Measurements from ENCODE around the gene PRSS36. TPM values are rescaled to one million over a fixed set of nuclear protein-coding genes. Genes with fewer than 3 reads are reported as not detected.
A peak's percentile ranks its signal among the peaks of the same experiment; 100 is the strongest.

PRSS36 gene
- total and polyA plus RNA-seq, 4 donors: 1.4 to 10.5 (median 6.6) TPM

DNA sequence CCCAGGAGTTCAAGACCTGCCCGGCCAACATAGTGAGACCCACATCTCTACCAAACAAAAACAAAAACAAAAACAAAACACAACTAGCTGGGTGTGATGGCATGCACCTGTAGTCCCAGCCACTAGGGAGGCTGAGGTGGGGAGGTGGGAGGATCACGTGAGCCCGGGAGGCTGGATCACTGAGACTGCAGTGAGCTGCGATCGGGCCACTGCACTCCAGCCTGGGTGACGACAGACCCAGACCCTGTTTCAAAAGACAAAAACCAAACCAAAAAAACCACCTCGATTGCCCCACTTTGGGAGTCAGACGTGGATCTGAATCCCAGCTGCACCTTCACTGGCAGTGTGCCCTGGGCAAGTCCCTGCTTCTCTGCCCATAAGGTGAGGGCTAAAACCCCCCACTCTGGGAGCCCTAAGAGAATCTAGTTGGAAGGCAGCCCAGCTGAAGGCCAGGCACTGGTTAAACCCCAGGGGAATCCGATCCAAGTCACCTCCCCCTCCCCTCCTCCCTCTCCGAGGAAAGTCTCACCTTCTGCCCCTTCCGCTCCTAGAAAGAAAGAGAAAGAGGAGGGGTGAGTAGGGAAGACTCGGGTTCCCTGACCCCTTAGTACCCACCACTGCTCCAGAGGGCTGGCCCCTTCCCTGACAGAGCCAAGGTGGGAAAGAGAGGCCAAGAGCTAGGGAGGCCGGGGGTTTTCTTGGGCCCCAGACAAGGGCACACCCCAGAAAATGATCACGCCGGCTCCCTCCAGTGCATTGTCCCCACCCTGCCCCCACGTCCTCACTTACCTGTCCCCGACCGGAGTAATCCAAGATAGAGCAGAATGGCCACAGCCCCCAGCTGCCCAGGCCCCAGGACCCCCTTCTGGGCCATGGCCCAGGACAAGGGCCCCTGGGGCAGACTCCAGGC lies 15.0 kb downstream of the PRSS36 start:
- peaks cover 27% of the 10 kb centered on the region for H3K4me1 ChIP-seq (ENCODE audit: control insufficient read depth, insufficient read depth, low read length)
- 11% methylated on average over 9 of the region's 18 CpGs for WGBS (ENCODE audit: insufficient coverage)
- no peak overlapping the region for H3K4me3 ChIP-seq (ENCODE audit: low read depth, low read length)
- H3K27me3 ChIP-seq (ENCODE audit: control insufficient read depth, insufficient read depth, low read length): peaks cover 9% of the 10 kb centered on the region
- no peaks in the 10 kb centered on the region for H3K9me3 ChIP-seq (ENCODE audit: control insufficient read depth, insufficient read depth, low read length)
- H3K36me3 ChIP-seq (ENCODE audit: control insufficient read depth, insufficient read depth, low read length): peaks cover 42% of the 10 kb centered on the region
- no peak overlapping the region for H3K27ac ChIP-seq (ENCODE audit: low read depth, low read length)
- peak in 1 of 6 donors; percentile 9 for DNase-seq (ENCODE audit: low read depth in 4 of 6, low spot score in 6 of 6)

- Histone ChIP-seq H3K4me3 (ENCODE audit: low read depth, low read length) (no peak overlapping the region), H3K9me3 (ENCODE audit: control insufficient read depth, insufficient read depth, low read length) (no peaks in the 10 kb centered on the region), H3K27ac (ENCODE audit: low read depth, low read length) (no peak overlapping the region), H3K4me1 (ENCODE audit: control insufficient read depth, insufficient read depth, low read length) (peaks cover 34% of the 10 kb centered on the region), H3K27me3 (ENCODE audit: control insufficient read depth, insufficient read depth, low read length) (peaks cover 9% of the 10 kb centered on the region), H3K36me3 (ENCODE audit: control insufficient read depth, insufficient read depth, low read length) (peaks cover 48% of the 10 kb centered on the region)
- 46% methylated on average over 2 of the region's 5 CpGs for WGBS (ENCODE audit: insufficient coverage)
- peak in 2 of 6 donors; percentile 35 to 40 for DNase-seq (ENCODE audit: low read depth in 4 of 6, low spot score in 6 of 6)
These were observed 15.7 kb downstream of the PRSS36 start for GRCh38 chr16:31134091-31134571.

DNA sequence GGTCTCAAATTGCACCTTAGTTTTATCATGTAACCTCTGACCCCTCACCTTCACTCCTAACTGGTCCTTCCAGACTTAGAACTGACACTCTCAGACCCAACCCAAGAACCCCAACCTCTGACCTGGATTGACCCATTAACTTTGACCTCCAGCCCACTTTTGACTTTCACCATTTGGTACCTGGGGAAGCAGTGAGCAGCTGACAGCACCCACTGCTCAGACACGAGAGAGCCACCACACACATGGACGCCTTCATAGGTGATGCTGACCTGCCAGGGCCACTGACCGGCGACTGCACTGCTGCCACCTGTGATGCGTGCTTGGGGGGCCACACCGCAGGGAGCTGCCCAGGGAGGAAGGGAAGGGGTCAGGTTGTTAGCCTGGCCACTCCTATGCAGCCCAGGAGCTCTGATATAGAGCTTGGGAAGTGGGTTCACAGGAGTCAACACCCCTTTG lies 16.8 kb downstream of the PRSS36 start:
- Histone ChIP-seq H3K4me1 (ENCODE audit: control insufficient read depth, insufficient read depth, low read length) (peaks cover 44% of the 10 kb centered on the region), H3K9me3 (ENCODE audit: control insufficient read depth, insufficient read depth, low read length) (no peaks in the 10 kb centered on the region), H3K4me3 (ENCODE audit: low read depth, low read length) (no peak overlapping the region), H3K36me3 (ENCODE audit: control insufficient read depth, insufficient read depth, low read length) (peaks cover 53% of the 10 kb centered on the region), H3K27me3 (ENCODE audit: control insufficient read depth, insufficient read depth, low read length) (peaks cover 9% of the 10 kb centered on the region), H3K27ac (ENCODE audit: low read depth, low read length) (no peak overlapping the region)
- 91% methylated on average over 3 of the region's 6 CpGs for WGBS (ENCODE audit: insufficient coverage)
- no peak for DNase-seq (ENCODE audit: low read depth in 4 of 6, low spot score in 6 of 6)

GRCh38 chr16:31132303-31132979 lies 17.4 kb downstream of the PRSS36 start:
- Histone ChIP-seq H3K4me3 (ENCODE audit: low read depth, low read length) (no peak overlapping the region), H3K9me3 (ENCODE audit: control insufficient read depth, insufficient read depth, low read length) (no peaks in the 10 kb centered on the region), H3K27ac (ENCODE audit: low read depth, low read length) (no peak overlapping the region), H3K4me1 (ENCODE audit: control insufficient read depth, insufficient read depth, low read length) (peaks cover 50% of the 10 kb centered on the region), H3K36me3 (ENCODE audit: control insufficient read depth, insufficient read depth, low read length) (peaks cover 59% of the 10 kb centered on the region), H3K27me3 (ENCODE audit: control insufficient read depth, insufficient read depth, low read length) (peaks cover 9% of the 10 kb centered on the region)
- WGBS (ENCODE audit: insufficient coverage): 98% methylated on average over 17 of the region's 20 CpGs
- no peak for DNase-seq (ENCODE audit: low read depth in 4 of 6, low spot score in 6 of 6)

DNA sequence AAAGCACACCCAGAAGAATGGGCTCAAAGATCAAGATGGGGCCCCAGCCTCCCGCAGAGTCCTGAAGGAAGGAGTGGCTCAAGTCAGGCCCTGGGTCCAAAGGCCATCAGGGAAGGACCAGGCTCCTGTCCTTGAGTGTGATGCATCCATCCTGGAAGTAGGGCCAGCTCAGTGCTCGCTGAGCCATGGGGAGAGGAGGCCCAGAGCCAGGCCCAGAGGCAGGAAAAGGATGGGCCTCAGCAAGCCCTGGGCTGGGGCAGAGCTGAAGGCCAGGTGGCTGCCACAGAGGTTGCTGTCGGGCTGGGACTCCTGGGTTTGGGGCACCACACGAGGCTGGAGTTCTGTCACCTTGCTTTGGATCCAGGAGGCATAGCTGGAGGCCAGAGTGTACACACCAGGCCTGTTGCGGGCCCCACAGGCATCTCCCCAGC lies 18.0 kb downstream of the PRSS36 start:
- peaks cover 52% of the 10 kb centered on the region for H3K4me1 ChIP-seq (ENCODE audit: control insufficient read depth, insufficient read depth, low read length)
- no peak overlapping the region for H3K4me3 ChIP-seq (ENCODE audit: low read depth, low read length)
- H3K36me3 ChIP-seq (ENCODE audit: control insufficient read depth, insufficient read depth, low read length): peaks cover 65% of the 10 kb centered on the region
- peaks cover 9% of the 10 kb centered on the region for H3K27me3 ChIP-seq (ENCODE audit: control insufficient read depth, insufficient read depth, low read length)
- H3K9me3 ChIP-seq (ENCODE audit: control insufficient read depth, insufficient read depth, low read length): no peaks in the 10 kb centered on the region
- 96% methylated on average over 5 of the region's 5 CpGs for WGBS (ENCODE audit: insufficient coverage)
- no peak overlapping the region for H3K27ac ChIP-seq (ENCODE audit: low read depth, low read length)
- DNase-seq (ENCODE audit: low read depth in 4 of 6, low spot score in 6 of 6): no peak

DNA sequence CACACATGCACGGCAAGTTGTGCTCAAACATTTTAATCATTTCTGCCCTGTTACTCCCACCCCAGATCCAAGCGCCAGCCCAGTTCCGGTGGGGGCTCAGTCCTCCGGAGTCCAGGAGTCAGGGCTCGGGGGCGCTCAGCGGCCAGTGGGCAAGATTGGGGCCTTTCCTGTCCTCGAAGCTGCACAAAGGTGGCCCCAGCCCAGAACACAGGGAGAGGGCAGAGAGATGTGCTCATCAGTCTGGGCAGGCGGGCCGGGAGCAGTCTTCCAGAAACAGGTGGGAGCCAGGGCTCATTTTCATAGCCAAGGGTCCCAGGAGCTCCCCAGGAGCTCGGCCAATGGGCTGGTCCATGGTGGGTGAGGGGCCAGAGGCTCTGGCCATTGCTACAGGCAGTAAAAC lies 18.4 kb downstream of the PRSS36 start:
- WGBS (ENCODE audit: insufficient coverage): 96% methylated on average over 11 of the region's 11 CpGs
- Histone ChIP-seq H3K9me3 (ENCODE audit: control insufficient read depth, insufficient read depth, low read length) (no peaks in the 10 kb centered on the region), H3K4me1 (ENCODE audit: control insufficient read depth, insufficient read depth, low read length) (peaks cover 52% of the 10 kb centered on the region), H3K4me3 (ENCODE audit: low read depth, low read length) (no peak overlapping the region), H3K27ac (ENCODE audit: low read depth, low read length) (no peak overlapping the region), H3K36me3 (ENCODE audit: control insufficient read depth, insufficient read depth, low read length) (peaks cover 67% of the 10 kb centered on the region), H3K27me3 (ENCODE audit: control insufficient read depth, insufficient read depth, low read length) (peaks cover 9% of the 10 kb centered on the region)
- no peak for DNase-seq (ENCODE audit: low read depth in 4 of 6, low spot score in 6 of 6)

DNA sequence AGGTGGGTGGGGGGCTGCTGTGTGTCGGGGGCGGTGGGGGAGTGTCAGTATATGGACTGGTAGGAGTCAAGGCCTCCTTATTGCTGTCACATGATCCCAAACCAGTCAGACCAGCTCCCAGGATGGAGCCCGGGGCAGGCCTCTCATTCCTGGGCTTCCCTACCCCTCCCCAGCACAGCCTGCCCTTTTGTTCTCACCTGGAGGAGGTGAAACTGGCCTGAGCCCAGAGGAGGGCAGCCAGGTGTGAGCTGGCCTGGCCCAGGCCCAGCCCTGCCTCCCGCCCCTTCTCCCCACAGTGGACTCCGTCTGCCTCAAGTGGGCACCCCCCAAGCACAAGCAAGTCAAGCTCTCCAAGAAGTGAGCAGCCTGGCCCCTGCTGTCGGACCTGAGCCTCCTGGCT lies 19.0 kb downstream of the PRSS36 start:
- H3K9me3 ChIP-seq (ENCODE audit: control insufficient read depth, insufficient read depth, low read length): no peaks in the 10 kb centered on the region
- H3K4me3 ChIP-seq (ENCODE audit: low read depth, low read length): no peak overlapping the region
- H3K36me3 ChIP-seq (ENCODE audit: control insufficient read depth, insufficient read depth, low read length): peaks cover 72% of the 10 kb centered on the region

GRCh38 chr16:31130336-31130891 lies 19.5 kb downstream of the PRSS36 start:
- Histone ChIP-seq H3K4me1 (ENCODE audit: control insufficient read depth, insufficient read depth, low read length) (peaks cover 52% of the 10 kb centered on the region), H3K27ac (ENCODE audit: low read depth, low read length) (no peak overlapping the region), H3K36me3 (ENCODE audit: control insufficient read depth, insufficient read depth, low read length) (peaks cover 76% of the 10 kb centered on the region), H3K27me3 (ENCODE audit: control insufficient read depth, insufficient read depth, low read length) (peaks cover 8% of the 10 kb centered on the region), H3K9me3 (ENCODE audit: control insufficient read depth, insufficient read depth, low read length) (no peaks in the 10 kb centered on the region), H3K4me3 (ENCODE audit: low read depth, low read length) (no peak overlapping the region)
- DNase-seq (ENCODE audit: low read depth in 4 of 6, low spot score in 6 of 6): no peak
- 89% methylated on average over 9 of the region's 10 CpGs for WGBS (ENCODE audit: insufficient coverage)

More for the DNA sequence above, 19.0 kb downstream of the PRSS36 start:
- WGBS (ENCODE audit: insufficient coverage): 90% methylated on average over 3 of the region's 6 CpGs
- DNase-seq (ENCODE audit: low read depth in 4 of 6, low spot score in 6 of 6): no peak
- peaks cover 52% of the 10 kb centered on the region for H3K4me1 ChIP-seq (ENCODE audit: control insufficient read depth, insufficient read depth, low read length)
- H3K27me3 ChIP-seq (ENCODE audit: control insufficient read depth, insufficient read depth, low read length): peaks cover 9% of the 10 kb centered on the region
- H3K27ac ChIP-seq (ENCODE audit: low read depth, low read length): no peak overlapping the region

DNA sequence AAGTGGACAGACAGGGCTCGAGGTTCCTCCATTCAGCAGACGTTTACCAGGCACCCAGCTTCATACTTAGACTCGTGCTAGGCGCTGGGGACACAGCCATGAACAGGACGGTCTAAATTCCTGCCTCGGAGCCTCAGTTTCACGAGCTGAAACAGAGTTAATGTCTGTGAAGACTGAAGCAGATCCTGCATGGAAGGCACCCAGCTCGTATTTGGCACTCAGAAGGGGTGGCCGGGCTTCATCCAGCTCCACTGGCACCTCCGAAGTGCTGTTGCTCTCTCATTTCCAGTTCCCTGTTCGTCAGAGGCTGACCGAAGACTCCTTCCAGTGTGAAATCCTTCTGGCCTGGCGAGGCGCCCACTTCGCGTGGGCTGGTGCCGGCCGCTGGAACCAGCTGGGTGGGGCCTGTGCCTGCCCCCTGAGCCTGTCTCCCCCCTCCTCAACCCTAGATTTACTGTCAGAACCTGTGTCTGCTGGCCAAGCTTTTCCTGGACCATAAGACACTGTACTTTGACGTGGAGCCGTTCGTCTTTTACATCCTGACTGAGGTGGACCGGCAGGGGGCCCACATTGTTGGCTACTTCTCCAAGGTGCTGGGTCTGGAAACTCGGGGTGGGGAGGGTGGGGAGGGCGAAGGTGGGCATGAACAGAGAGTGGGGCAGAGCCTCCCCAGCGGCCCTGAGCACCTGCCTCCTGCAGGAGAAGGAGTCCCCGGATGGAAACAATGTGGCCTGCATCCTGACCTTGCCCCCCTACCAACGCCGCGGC lies 20.1 kb downstream of the PRSS36 start:
- peaks cover 81% of the 10 kb centered on the region for H3K36me3 ChIP-seq (ENCODE audit: control insufficient read depth, insufficient read depth, low read length)
- H3K9me3 ChIP-seq (ENCODE audit: control insufficient read depth, insufficient read depth, low read length): no peaks in the 10 kb centered on the region
- H3K4me1 ChIP-seq (ENCODE audit: control insufficient read depth, insufficient read depth, low read length): peaks cover 45% of the 10 kb centered on the region
- H3K27ac ChIP-seq (ENCODE audit: low read depth, low read length): peak overlapping the region; percentile 73
- no peak overlapping the region for H3K4me3 ChIP-seq (ENCODE audit: low read depth, low read length)
- DNase-seq (ENCODE audit: low read depth in 4 of 6, low spot score in 6 of 6): no peak
- peaks cover 2% of the 10 kb centered on the region for H3K27me3 ChIP-seq (ENCODE audit: control insufficient read depth, insufficient read depth, low read length)
- WGBS (ENCODE audit: insufficient coverage): 49% methylated on average over 23 of the region's 29 CpGs

Data from spinal cord (tissue), 10 donors.